GM20000 (cell line): ENCODE measurements around the gene CD99L2.
"Not testable (repeated sequence)": the region's sequence is repeated elsewhere in the genome, so short reads cannot be mapped to it uniquely, and the experiment has no call there.

Experiments
- DNase-seq: peaks from one replicate; pipeline ENCODE4 v3.0.0; 2012; ENCODE audit warnings: low spot score
- CTCF ChIP-seq: IDR thresholded peaks from 2 replicates; pipeline ENCODE4 v1.5.1; 2012; ENCODE audit warnings: mild to moderate bottlenecking, control low read depth; ENCODE audit errors: extremely low read depth, missing control alignments

CD99L2 gene

GRCh38 chrX:150896632-150897031, 1.8 kb downstream of the CD99L2 start:
- no peak for TF ChIP-seq CTCF
- no peak for DNase-seq

DNA sequence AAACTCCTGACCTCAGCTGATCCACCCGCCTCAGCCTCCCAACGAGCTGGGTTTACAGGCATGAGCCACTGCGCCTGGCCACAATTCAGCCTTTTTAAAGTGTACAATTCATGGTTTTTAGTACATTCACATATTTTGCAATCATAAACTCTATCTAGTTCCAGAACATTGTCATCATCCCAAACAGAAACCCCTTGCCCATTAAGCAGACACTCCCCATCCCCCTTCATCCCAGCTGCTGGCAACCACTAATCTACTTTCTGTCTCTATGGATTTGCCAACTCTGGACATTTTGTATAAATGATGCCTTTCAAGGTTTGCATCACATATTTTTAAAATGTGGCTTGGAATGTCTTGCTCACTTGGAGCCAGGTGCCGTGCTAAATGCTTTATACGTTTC, 4.5 kb downstream of the CD99L2 start:
- TF ChIP-seq CTCF, result no peak

GRCh38 chrX:150889131-150889530, 9.3 kb downstream of the CD99L2 start:
- TF ChIP-seq CTCF, result no peak
- no peak for DNase-seq

More for the DNA sequence above, 4.5 kb downstream of the CD99L2 start:
- no peak for DNase-seq

- DNase-seq, result no peak
- TF ChIP-seq CTCF, result no peak
Observed at GRCh38 chrX:150887906-150888465, 10.5 kb downstream of the CD99L2 start.

DNA sequence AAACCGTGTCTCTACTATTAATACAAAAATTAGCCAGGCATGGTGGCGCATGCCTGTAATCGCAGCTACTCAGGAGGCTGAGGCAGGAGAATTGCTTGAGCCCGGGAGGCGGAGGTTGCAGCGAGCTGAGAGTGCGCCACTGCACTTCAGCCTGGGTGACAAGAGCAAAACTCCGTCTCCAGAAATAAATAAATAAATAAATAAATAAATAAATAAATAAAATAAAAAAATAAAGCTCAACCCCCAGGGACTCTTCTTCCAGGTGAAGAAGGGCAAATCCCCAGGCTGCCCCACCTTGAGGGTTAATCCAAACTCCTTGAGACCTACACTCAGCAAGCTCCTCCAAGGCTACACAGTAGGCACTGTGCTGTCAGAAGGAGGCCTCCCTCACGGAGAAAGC, 11.2 kb downstream of the CD99L2 start:
- not testable (repeated sequence) for DNase-seq

DNA sequence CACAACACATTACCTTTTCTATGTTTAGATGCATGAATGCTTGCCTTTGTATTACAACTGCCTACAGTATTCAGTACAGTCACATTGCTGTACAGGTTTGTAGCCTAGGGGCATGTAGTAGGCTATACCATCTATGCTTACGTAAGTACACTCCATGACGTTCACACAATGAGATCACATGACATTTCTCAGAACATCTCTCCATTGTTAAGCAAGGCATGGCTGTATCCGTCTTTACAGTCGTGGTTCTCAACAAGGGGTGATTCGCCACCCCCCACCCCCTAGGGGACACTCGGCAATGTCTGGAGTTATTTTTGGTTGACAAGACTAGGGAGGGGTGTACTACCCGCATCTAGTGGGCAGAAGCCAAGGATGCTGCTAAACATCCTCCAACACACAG, 12.1 kb downstream of the CD99L2 start:
- TF ChIP-seq CTCF, result no peak
- DNase-seq, result no peak

DNA sequence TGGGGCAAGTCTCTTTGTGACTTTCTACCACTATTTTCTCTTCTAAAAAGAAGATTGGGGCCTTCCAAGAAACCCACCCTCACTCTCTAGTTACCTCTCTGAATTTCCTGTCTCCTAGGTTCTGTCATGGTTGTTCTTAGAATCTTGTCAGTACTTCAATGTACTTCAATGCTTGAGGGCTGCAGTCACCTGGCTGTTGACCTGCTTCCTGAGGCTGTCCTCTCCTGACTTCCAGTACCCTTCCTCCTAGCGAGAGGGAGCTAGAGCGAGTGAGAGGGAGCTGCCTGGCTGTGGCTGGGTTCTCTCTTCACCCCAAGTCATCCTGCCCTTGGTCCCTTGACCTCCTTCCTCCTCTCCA, 17.7 kb downstream of the CD99L2 start:
- no peak for TF ChIP-seq CTCF
- no peak for DNase-seq
